IPS-11a (cell line): ENCODE data around the gene ARHGAP31.
A peak's percentile ranks its signal among the peaks of the same experiment; 100 is the strongest.
"Not testable (repeated sequence)": the region's sequence is repeated elsewhere in the genome, so short reads cannot be mapped to it uniquely, and the experiment has no call there.

Experiments
- H3K4me3 ChIP-seq: one replicate; pipeline ENCODE4 v1.5.1; 2013; ENCODE audit warnings: low read depth, low read length, control low read depth

The ARHGAP31 gene

GRCh38 chr3:119315600-119316312 is 21.6 kb downstream of the ARHGAP31 start:
- no peak overlapping the region for H3K4me3 ChIP-seq

GRCh38 chr3:119316313-119316670 is 22.1 kb downstream of the ARHGAP31 start:
- no peak overlapping the region for H3K4me3 ChIP-seq

- no peak overlapping the region for H3K4me3 ChIP-seq
These were observed 24.7 kb downstream of the ARHGAP31 start for GRCh38 chr3:119318876-119319275.

GRCh38 chr3:119319311-119319710 is 25.1 kb downstream of the ARHGAP31 start:
- no peak overlapping the region for H3K4me3 ChIP-seq

- not testable (repeated sequence) for H3K4me3 ChIP-seq
These were observed 26.6 kb downstream of the ARHGAP31 start for GRCh38 chr3:119320785-119321184.

- H3K4me3 ChIP-seq = peak overlapping the region; percentile 28
These were observed 28.0 kb downstream of the ARHGAP31 start for GRCh38 chr3:119322021-119322834.

GRCh38 chr3:119322835-119323722 is 28.9 kb downstream of the ARHGAP31 start:
- H3K4me3 ChIP-seq = peak overlapping the region; percentile 28

- peak overlapping the region; percentile 28 for H3K4me3 ChIP-seq
These were observed 29.5 kb downstream of the ARHGAP31 start for GRCh38 chr3:119323723-119324085.

GRCh38 chr3:119324899-119325298 is 30.7 kb downstream of the ARHGAP31 start:
- no peak overlapping the region for H3K4me3 ChIP-seq

GRCh38 chr3:119326976-119327375 is 32.8 kb downstream of the ARHGAP31 start:
- H3K4me3 ChIP-seq = no peak overlapping the region

GRCh38 chr3:119329551-119329950 is 35.4 kb downstream of the ARHGAP31 start:
- no peak overlapping the region for H3K4me3 ChIP-seq

GRCh38 chr3:119330181-119330580 is 36.0 kb downstream of the ARHGAP31 start:
- no peak overlapping the region for H3K4me3 ChIP-seq

GRCh38 chr3:119330858-119331257 is 36.7 kb downstream of the ARHGAP31 start:
- H3K4me3 ChIP-seq = no peak overlapping the region

GRCh38 chr3:119331661-119332060 is 37.5 kb downstream of the ARHGAP31 start:
- H3K4me3 ChIP-seq = no peak overlapping the region

- H3K4me3 ChIP-seq = no peak overlapping the region
These were observed 39.8 kb downstream of the ARHGAP31 start for GRCh38 chr3:119333773-119334509.

GRCh38 chr3:119336823-119337222 is 42.6 kb downstream of the ARHGAP31 start:
- no peak overlapping the region for H3K4me3 ChIP-seq

GRCh38 chr3:119337407-119337806 is 43.2 kb downstream of the ARHGAP31 start:
- not testable (repeated sequence) for H3K4me3 ChIP-seq

GRCh38 chr3:119338754-119339153 is 44.6 kb downstream of the ARHGAP31 start:
- H3K4me3 ChIP-seq = no peak overlapping the region

- no peak overlapping the region for H3K4me3 ChIP-seq
These were observed 45.8 kb downstream of the ARHGAP31 start for GRCh38 chr3:119340014-119340413.

- no peak overlapping the region for H3K4me3 ChIP-seq
These were observed 46.3 kb downstream of the ARHGAP31 start for GRCh38 chr3:119340446-119340845.

GRCh38 chr3:119342176-119342575 is 48.0 kb downstream of the ARHGAP31 start:
- no peak overlapping the region for H3K4me3 ChIP-seq
